NCI-H2196 (cell line): ENCODE measurements around the gene GOLIM4.
"Not testable (repeated sequence)": the region's sequence is repeated elsewhere in the genome, so short reads cannot be mapped to it uniquely, and the experiment has no call there.

ENCODE experiments used
- DNase-seq: peaks from one replicate; lab custom pipeline; 2025; ENCODE audit not compliant: unreplicated experiment; lab: John Stamatoyannopoulos, UW

GOLIM4 gene

GRCh38 chr3:168077091-168077490, 18.6 kb downstream of the GOLIM4 start:
- no peak for DNase-seq

DNA sequence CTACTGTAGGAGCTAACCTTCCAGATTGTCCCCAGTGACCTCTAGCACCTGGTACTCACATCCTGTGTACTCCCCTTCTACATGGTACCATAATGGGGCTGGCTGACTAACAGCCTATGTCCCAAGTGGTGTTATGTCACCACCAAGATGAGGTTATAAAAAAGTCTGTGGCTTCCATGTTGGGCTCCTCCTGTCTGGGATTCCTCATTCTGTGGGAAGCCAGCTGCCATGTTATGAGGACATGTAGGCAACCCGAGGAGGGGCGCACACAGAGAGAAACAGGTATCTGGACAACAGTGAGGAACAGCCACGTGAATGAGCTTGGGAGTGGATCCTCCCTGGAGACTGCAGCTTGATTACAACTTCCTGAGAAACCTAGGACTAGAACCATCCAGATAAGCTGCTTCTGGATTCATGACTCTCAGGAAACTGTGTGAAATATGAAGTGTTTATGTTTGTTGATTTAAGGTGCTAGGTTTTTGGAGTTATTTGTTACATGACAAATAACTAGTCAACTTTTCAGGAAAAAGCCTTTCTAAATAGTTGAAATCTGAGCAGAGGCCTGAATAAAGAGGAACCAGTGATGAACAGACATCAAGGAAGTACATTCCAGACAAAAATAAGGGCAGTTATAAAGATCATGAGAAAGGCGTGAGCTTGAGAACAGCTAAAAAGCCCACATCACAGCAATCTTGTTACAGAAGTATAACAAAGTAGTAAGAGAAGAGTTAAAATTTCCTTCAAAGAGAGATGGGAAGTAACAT, 21.7 kb downstream of the GOLIM4 start:
- no peak for DNase-seq

- DNase-seq, result no peak
Measured at GRCh38 chr3:168072323-168072650, 23.4 kb downstream of the GOLIM4 start.

- no peak for DNase-seq
Measured at GRCh38 chr3:168071591-168072322, 24.0 kb downstream of the GOLIM4 start.

GRCh38 chr3:168070919-168071318, 24.8 kb downstream of the GOLIM4 start:
- DNase-seq, result no peak

DNA sequence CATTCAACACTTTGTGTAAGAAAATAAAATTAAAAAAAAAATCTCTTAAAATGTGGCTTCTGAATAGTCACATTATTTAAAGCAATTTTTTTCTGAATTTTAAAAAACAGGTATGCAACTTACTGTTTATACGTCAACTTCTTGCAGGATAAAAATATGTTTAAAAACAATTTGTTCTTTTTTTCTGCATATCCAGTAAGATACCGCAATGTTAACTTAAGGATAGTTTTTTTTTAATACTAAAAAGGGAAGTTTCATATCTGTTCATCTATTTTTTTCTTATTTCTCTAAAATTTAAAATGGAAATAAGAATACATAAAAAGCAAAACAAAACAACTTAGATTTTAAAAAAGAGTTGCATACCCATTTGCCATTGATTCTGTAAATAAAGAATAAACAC, 27.4 kb downstream of the GOLIM4 start:
- no peak for DNase-seq

DNA sequence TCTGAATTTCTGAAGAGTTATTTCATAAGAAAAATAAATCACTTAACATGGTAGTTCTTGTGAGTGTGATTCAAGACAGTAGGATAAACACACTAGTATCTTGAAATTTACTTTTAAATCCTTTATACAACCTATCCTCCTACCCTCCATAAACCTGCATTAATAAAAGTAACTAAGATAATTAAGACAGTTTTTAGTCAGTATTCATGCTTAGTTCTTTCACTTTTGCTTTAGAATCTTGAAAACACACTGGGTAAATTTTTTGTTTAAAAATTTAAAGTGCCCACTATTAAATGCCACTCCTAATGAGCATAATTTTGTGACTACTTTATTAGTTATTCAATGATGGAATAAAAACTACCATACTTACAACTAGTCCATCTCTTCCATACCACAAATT, 28.8 kb downstream of the GOLIM4 start:
- DNase-seq, result no peak

DNA sequence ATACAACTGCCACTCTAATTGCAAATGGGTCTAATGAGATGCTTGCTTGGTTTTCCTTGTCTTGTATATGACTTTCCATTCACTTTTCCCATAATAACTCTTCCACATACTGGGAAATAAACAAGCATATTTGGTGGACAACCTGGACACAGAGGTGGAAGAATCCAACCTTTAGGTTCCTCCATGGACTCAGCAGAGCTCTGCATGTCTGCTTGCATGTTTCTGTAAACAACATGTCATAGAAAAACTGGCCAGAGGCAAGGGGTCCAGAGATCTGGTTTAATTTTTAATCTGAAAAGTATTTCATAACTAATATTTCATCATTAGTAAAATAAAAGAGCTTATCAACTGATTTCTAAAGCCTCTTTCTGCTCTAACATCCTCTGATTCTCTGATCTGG, 30.2 kb downstream of the GOLIM4 start:
- no peak for DNase-seq

GRCh38 chr3:168063122-168063521, 32.6 kb downstream of the GOLIM4 start:
- DNase-seq, result no peak

- no peak for DNase-seq
Measured at GRCh38 chr3:168062679-168063078, 33.0 kb downstream of the GOLIM4 start.

DNA sequence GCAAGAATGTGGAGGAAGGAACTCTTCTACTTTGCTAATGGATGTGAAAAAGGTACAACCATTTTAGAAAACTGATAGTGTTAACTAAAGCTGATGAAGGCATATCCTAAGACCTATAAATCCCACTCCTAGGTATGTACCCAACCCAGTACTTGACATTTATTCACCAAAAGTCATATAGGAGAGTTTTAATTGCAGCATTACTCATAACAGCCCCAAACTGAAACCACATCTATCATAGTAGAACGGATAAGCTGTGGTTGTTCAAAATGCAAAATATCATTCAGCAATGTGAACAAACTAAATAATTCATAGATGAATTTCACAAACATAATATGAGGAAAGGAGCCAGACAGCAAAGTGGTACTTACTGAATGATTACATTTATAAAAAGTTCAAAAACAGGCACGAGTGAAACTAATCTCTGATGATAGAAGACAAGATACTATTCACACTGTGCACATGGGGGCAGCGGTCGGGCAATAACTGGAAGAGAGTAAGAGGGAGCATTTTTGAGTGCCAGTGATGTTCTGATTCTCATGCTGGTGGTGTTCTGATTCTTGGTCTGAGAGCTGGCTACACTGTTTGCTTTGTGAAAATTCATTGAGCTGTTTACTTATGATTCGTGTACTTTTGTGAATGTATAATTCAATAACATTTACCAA, 34.3 kb downstream of the GOLIM4 start:
- DNase-seq, result no peak

DNA sequence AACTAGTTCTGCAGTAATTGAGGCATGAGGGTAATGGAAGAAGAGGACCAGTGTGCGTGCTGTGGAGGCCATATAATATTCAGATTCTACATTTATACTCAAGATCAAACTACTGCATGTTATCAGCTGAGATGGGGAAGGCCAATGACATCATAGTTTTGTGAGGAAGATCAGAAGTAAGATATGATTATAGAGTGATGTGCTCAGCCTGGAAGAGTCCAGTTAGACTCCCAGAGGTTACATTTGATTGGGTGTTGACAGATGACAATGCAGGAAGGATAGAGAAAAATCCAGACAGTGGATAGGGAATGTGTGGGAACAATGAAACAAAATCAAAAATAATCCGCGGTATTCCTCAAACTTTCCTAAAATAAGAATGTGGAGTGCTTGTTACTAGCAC, 35.4 kb downstream of the GOLIM4 start:
- DNase-seq, result no peak

DNA sequence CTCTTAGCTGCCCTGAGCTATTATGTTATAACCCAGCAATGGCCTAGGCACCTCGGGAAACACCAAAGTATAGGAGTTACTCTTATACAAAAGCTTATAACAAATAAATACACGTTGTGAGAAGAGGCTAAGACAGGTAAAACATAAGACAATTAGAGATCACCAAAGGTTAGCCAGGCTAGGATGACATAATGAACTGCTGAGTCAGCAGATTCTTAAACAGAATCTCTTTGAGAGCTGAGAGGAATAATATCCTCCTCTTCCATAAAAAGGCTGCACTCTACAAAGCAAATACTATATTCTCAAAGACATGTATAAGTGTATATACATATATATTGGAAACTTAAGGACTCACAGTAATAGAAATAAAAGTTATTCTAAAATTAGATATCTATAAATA, 37.2 kb downstream of the GOLIM4 start:
- no peak for DNase-seq

GRCh38 chr3:168056398-168057230, 39.1 kb downstream of the GOLIM4 start:
- DNase-seq, result not testable (repeated sequence)

- DNase-seq, result no peak
Measured at GRCh38 chr3:168054447-168054846, 41.3 kb downstream of the GOLIM4 start.

DNA sequence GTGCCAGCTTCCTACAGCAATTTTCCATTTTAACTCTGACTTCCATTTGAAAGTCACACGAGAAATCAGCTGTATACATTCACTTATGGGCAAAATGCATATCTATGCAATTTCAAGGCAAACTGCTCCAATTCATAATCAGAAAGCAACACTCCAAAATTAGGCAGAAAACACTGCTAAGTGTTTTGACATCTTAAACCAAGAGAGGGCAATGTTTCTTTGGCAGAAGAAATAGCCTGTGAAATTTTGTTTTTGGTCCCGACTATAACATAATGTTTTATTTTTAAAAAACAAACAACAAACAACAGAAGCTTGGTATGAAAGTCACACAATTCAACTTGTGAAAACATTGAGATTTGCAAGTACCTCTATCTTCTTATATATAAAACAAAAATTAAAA, 42.6 kb downstream of the GOLIM4 start:
- no peak for DNase-seq

DNA sequence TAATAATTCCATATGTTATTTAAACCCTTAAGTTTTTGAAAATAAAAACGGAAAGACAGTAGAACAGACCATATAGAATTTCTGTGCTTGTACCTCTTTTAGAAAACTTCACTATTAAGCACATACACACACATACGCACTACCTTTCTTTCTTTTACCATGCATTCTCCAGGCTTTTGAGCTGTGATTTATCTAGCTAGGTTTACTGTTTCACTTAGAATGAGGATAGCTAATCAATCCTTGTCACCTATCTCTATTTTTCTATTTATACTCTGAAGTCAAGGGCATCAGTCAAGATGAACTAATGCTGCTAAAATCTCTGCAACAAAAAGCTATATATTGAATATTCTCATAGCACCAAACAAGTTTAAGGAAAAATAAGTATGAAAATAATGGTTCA, 43.2 kb downstream of the GOLIM4 start:
- DNase-seq, result no peak

- no peak for DNase-seq
Measured at GRCh38 chr3:168051531-168052471, 43.9 kb downstream of the GOLIM4 start.

GRCh38 chr3:168051070-168051469, 44.7 kb downstream of the GOLIM4 start:
- DNase-seq, result no peak

DNA sequence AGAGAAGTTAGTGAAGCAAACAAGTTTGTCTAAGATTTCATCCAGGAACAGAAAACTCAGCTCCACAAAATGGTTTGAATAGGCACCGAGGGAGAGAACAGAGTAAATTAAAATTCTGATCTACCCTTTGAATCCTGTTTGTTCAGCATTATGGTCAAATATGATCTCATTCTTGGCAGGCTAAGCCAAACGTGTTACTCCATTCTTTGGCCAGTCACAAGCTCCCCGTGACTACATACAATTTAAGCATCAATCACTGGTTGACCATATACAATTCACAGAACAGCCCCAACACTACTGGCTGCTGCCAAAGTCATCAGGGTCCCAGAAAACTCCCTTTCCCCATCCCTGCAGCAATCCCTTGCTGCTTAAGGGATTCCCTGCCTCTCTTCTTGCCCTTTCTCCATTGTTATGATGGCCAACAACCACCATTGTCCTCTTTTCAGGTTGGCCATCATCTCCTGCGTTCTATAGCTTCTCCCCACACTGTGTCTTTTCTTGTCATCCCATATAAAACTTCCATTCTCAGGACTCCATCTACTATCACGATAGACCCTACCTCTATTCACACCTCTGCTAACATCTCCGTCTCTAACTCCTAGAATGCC, 46.3 kb downstream of the GOLIM4 start:
- DNase-seq, result peak; percentile 38
